Motor neuron (in vitro differentiated cells): ENCODE data around the gene SHQ1. TPM values are rescaled to one million over a fixed set of nuclear protein-coding genes. Genes with fewer than 3 reads are reported as not detected.
"Not testable (repeated sequence)": the region's sequence is repeated elsewhere in the genome, so short reads cannot be mapped to it uniquely, and the experiment has no call there.

Experiments
- ATAC-seq, 8 experiments: fragments of 200-7000 bp; cut with Tn5 transposase; replicated peaks in 6 of 8; 2 replicates each; pipeline ENCODE4 v1.8.0; 2021; ENCODE audit warnings: mild to moderate bottlenecking in 8 of 8, moderate library complexity in 8 of 8
- H3K27ac ChIP-seq, 2 donors: fragments of 250-450 bp; sonication (Bioruptor Pico); 2 replicates each; pipeline ENCODE4 v1.9.0; 2021; ENCODE audit warnings: antibody characterized with exemption in 2 of 2, mild to moderate bottlenecking in 2 of 2, moderate library complexity in 1 of 2
- H3K4me1 ChIP-seq, 2 donors: fragments of 250-450 bp; sonication (Bioruptor Pico); replicated peaks in 1 of 2; 2 replicates each; pipeline ENCODE4 v1.6.1; 2021; ENCODE audit warnings: antibody characterized with exemption in 2 of 2, mild to moderate bottlenecking in 2 of 2, moderate library complexity in 1 of 2
- H3K4me3 ChIP-seq, 5 donors: fragments of 250-450 bp; sonication (Bioruptor Pico); 2 replicates each; pipeline ENCODE4 v1.9.0; 2021; ENCODE audit warnings: antibody characterized with exemption in 5 of 5, mild to moderate bottlenecking in 5 of 5, moderate library complexity in 4 of 5
- WGBS, 10 experiments: fragments of 450-650 bp; shearing (Covaris generic); methylation state at CpG; one replicate each; pipeline ENCODE4 v1.0.0; 2022; 5-methylcytosine and 5-hydroxymethylcytosine counted together
- in situ Hi-C, 9 experiments: fragments of 400-800 bp; cut with MboI; loops; one replicate each; pipeline ENCODE4 v1.15.0; 2021; ENCODE audit warnings: low sequenced_read_pairs in 9 of 9, low pct_unique_long_range_greater_than_20kb in 2 of 9; ENCODE audit not compliant: unreplicated experiment in 9 of 9
- total RNA-seq, 8 experiments: library from RNA; unstranded; fragments of 300-600 nt; gene quantifications; 2 replicates each; pipeline versions ENCODE4 v1.2.3 to v1.2.4, GENCODE V29; 2022

Gene SHQ1
- total RNA-seq, 8 experiments from 2014 or later = 5.6 to 25.0 (median 10.2) TPM

- in situ Hi-C loops = no loop called here
- no peak overlapping the region for H3K27ac ChIP-seq
- no peak overlapping the region for H3K4me3 ChIP-seq
- no peaks in the 10 kb centered on the region for H3K4me1 ChIP-seq
- ATAC-seq = no peak
- 55 to 100% (median 97%) methylated on average over 1 to 4 of the region's 6 CpGs; no CpG with 5 or more reads in 2 of the 10 experiments for WGBS, 10 experiments
These were observed 119.8 kb downstream of the SHQ1 start for GRCh38 chr3:72728329-72728889.

- Histone ChIP-seq H3K4me1 (peaks cover 0 to 6% of the 10 kb centered on the region in 2 donors), H3K27ac (no peak overlapping the region), H3K4me3 (no peak overlapping the region)
- WGBS, 10 experiments = 33 to 93% (median 87%) methylated on average over 1 to 5 of the region's 7 CpGs; no CpG with 5 or more reads in 4 of the 10 experiments
- in situ Hi-C loops = no loop called here
- ATAC-seq = no peak
These were observed 120.5 kb downstream of the SHQ1 start for GRCh38 chr3:72727726-72728125.

DNA sequence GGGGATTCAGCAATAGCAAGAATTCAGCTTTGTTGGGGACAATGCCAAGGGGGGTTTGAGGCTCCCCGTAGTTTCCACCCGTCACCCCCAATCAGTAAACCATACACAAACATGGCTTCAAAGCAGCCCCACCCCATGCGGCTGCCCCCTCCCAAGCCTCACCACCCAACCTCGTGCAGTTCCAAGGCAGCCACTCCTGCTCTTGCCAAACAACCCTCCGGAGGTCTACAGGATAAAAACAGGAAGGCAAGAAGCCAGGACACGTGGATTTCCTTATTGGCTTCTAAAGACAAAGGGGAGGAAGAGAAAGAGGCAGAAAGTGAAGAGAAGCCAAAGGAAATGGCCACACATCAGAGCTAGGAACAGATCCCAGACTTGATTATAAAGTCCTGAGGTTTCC lies 121.1 kb downstream of the SHQ1 start:
- WGBS, 10 experiments = 20 to 87% (median 60%) methylated on average over 1 to 4 of the region's 6 CpGs; no CpG with 5 or more reads in 5 of the 10 experiments
- in situ Hi-C loops = no loop called here
- no peak overlapping the region for H3K27ac ChIP-seq
- no peak overlapping the region for H3K4me3 ChIP-seq
- no peak for ATAC-seq
- peaks cover 0 to 6% of the 10 kb centered on the region in 2 donors for H3K4me1 ChIP-seq

DNA sequence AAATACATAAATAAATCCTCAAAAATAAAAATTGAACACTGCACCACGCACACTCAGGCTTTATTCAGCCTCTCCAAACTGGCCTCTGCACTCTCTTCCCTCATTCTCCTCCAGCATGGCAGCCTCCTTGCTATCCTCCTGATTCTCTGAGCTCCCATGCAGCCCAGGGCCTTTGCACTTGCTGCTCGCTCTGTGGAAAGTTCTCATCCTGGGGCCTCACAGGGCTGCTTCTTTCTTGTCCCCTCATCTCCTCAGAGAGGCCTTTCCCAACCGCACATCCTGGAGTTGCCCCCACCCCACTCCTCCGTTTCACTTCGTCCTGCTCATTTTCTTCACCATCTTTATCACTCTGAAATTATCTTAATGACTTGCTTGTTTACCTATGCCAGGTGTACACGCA lies 123.0 kb downstream of the SHQ1 start:
- WGBS, 10 experiments = 49 to 100% (median 86%) methylated on average over 1 to 5 of the region's 6 CpGs; no CpG with 5 or more reads in 1 of the 10 experiments
- Histone ChIP-seq H3K27ac (no peak overlapping the region), H3K4me3 (no peak overlapping the region), H3K4me1 (peaks cover 10 to 11% of the 10 kb centered on the region in 2 donors)
- ATAC-seq = no peak
- in situ Hi-C loops = no loop called here

GRCh38 chr3:72724070-72724469 lies 124.2 kb downstream of the SHQ1 start:
- no peak overlapping the region for H3K4me3 ChIP-seq
- ATAC-seq = no peak
- H3K27ac ChIP-seq = no peak overlapping the region
- peaks cover 10 to 12% of the 10 kb centered on the region in 2 donors for H3K4me1 ChIP-seq
- 72 to 100% (median 91%) methylated on average over 1 to 4 of the region's 10 CpGs; no CpG with 5 or more reads in 4 of the 10 experiments for WGBS, 10 experiments
- in situ Hi-C loops = no loop called here

GRCh38 chr3:72722930-72723726 lies 125.1 kb downstream of the SHQ1 start:
- peak; percentile 16 to 91 (median 62) for ATAC-seq
- in situ Hi-C loops = no loop called here
- Histone ChIP-seq H3K4me3 (no peak overlapping the region), H3K4me1 (peaks cover 10 to 12% of the 10 kb centered on the region in 2 donors), H3K27ac (no peak overlapping the region)
- 18 to 90% (median 69%) methylated on average over 2 to 6 of the region's 8 CpGs for WGBS, 10 experiments

GRCh38 chr3:72721683-72722381 lies 126.4 kb downstream of the SHQ1 start:
- 0 to 100% (median 39%) methylated on average over 1 to 4 of the region's 7 CpGs; no CpG with 5 or more reads in 1 of the 10 experiments for WGBS, 10 experiments
- in situ Hi-C loops = no loop called here
- Histone ChIP-seq H3K4me1 (peaks cover 10 to 12% of the 10 kb centered on the region in 2 donors), H3K27ac (no peak overlapping the region), H3K4me3 (no peak overlapping the region)
- no peak for ATAC-seq

GRCh38 chr3:72720566-72720965 lies 127.7 kb downstream of the SHQ1 start:
- H3K4me3 ChIP-seq = no peak overlapping the region
- no peak overlapping the region for H3K27ac ChIP-seq
- in situ Hi-C loops = no loop called here
- WGBS, 10 experiments = 60 to 100% (median 76%) methylated on average over 1 to 2 of the region's 2 CpGs; no CpG with 5 or more reads in 6 of the 10 experiments
- H3K4me1 ChIP-seq = peaks cover 10 to 12% of the 10 kb centered on the region in 2 donors
- peak in 2 of 8 experiments; percentile 69 for ATAC-seq

- Histone ChIP-seq H3K4me3 (no peak overlapping the region), H3K27ac (no peak overlapping the region), H3K4me1 (peaks cover 10 to 12% of the 10 kb centered on the region in 2 donors)
- in situ Hi-C loops = no loop called here
- no peak for ATAC-seq
These were observed 129.1 kb downstream of the SHQ1 start for GRCh38 chr3:72719137-72719536.

- in situ Hi-C loops, H3K27ac ChIP-seq, H3K4me3 ChIP-seq, ATAC-seq, H3K4me1 ChIP-seq: not testable (repeated sequence)
- WGBS, 10 experiments = no CpG with 5 or more reads among the region's 3 CpGs
These were observed 134.1 kb downstream of the SHQ1 start for GRCh38 chr3:72714135-72714534.

GRCh38 chr3:72710471-72710870 lies 137.8 kb downstream of the SHQ1 start:
- H3K27ac ChIP-seq, ATAC-seq, H3K4me3 ChIP-seq, H3K4me1 ChIP-seq, in situ Hi-C loops: not testable (repeated sequence)
- WGBS, 10 experiments = no CpG with 5 or more reads among the region's 4 CpGs

DNA sequence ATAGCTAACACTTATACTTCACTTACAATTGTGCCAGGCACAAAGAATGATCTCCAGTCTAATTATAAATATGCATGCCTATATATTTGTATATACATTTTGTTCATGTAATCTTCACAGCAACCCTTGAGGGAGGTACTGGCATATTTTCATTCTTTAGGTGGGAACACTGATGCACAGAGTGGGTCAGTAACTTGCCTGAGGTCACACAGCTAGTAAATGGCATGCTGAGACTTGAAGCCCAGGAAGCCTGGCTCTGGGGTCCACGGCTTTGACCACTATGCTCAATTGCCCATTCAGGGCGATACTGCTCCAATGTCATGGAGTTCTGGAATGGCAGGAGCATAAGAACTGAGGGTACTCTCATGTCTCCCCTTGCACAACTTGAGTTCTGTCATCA lies 139.8 kb downstream of the SHQ1 start:
- Histone ChIP-seq H3K4me3 (no peak overlapping the region), H3K4me1 (no peaks in the 10 kb centered on the region), H3K27ac (no peak overlapping the region)
- in situ Hi-C loops = no loop called here
- ATAC-seq = no peak
- 0 to 50% (median 37%) methylated on average over 1 to 2 of the region's 2 CpGs; no CpG with 5 or more reads in 7 of the 10 experiments for WGBS, 10 experiments

DNA sequence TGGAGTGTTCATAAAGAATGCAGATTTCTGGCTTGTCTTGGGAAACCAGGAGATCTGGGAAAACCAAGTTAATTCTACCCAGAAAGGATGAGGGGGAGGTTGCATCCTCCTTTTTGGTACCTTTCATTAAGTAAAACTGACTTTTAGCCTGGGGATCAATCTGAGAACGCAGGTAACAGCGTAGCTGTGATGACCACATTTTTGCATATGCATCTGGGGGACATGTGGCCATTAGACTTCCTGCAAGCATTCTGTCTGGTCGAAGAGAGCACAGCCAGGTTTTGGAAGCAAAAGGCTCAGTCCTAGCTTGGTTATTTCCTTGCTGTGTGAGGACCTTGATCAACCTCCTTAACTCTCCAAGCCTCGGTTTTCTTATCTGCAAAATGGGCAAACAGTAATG lies 145.2 kb downstream of the SHQ1 start:
- in situ Hi-C loops = no loop called here
- 40 to 96% (median 87%) methylated on average over 1 to 4 of the region's 4 CpGs; no CpG with 5 or more reads in 1 of the 10 experiments for WGBS, 10 experiments
- Histone ChIP-seq H3K4me1 (no peaks in the 10 kb centered on the region), H3K4me3 (no peak overlapping the region), H3K27ac (no peak overlapping the region)
- ATAC-seq = no peak
